ENCODE results near the gene LRFN4. TPM values are rescaled to one million over a fixed set of nuclear protein-coding genes. Genes with fewer than 3 reads are reported as not detected.

The LRFN4 gene
- total RNA-seq, 1 experiment from 2014 or later = 56.7 TPM

- intact Hi-C loops (cut with micrococcal nuclease; ENCODE audit: unreplicated experiment) = no loop called here
- H3K4me3 ChIP-seq (ENCODE audit: low read depth in 2 of 2, low read length in 2 of 2) = no peak overlapping the region
- no peak overlapping the region for H3K27ac ChIP-seq (ENCODE audit: low read length)
- H3K36me3 ChIP-seq (ENCODE audit: control insufficient read depth, insufficient read depth, low read length) = no peaks in the 10 kb centered on the region
- peaks cover 10% of the 10 kb centered on the region for H3K4me1 ChIP-seq (ENCODE audit: control insufficient read depth, insufficient read depth, low read length)
- DNase-seq (ENCODE audit: low read depth, low spot score) (no peak), ATAC-seq (no peak)
- in situ Hi-C loops (cut with HindIII; ENCODE audit: low pct_unique_long_range_greater_than_20kb, low sequenced_read_pairs) = no loop called here
- H3K9me3 ChIP-seq (ENCODE audit: control insufficient read depth, insufficient read depth, low read depth, low read length) = no peaks in the 10 kb centered on the region
- H3K27me3 ChIP-seq (ENCODE audit: control insufficient read depth, insufficient read depth, low read length) = no peaks in the 10 kb centered on the region
- ChIA-PET POLR2A (no interaction called here), CTCF (interaction anchor here (0.5 to 1.0 kb wide), 2 partner anchors 27 to 28 kb away, joined by 3 to 4 read pairs; no protein-coding TSS in a partner anchor)
- BruUV-seq (replicated peaks) = no TSS peak
- TF ChIP-seq REST (IDR thresholded peaks at IDR 0.05; ENCODE audit: insufficient read depth in 1 of 2, low read depth in 2 of 2, low read length in 1 of 2) (no peak), POLR2AphosphoS5 (IDR thresholded peaks at IDR 0.05; ENCODE audit: low read depth, low read length) (no peak), TCF7L2 (IDR thresholded peaks at IDR 0.05; ENCODE audit: low read depth, low read length) (no peak), CTCF (IDR thresholded peaks at IDR 0.05) (no peak), SIN3A (IDR thresholded peaks at IDR 0.05; ENCODE audit: borderline replicate concordance, insufficient read depth, low read depth, low read length) (no peak)
Measured at GRCh38 chr11:66909181-66909580, 52.3 kb downstream of the LRFN4 start.

- no peaks in the 10 kb centered on the region for H3K36me3 ChIP-seq (ENCODE audit: control insufficient read depth, insufficient read depth, low read length)
- no peak overlapping the region for H3K27ac ChIP-seq (ENCODE audit: low read length)
- DNase-seq (ENCODE audit: low read depth, low spot score) (no peak), ATAC-seq (no peak)
- ChIA-PET POLR2A (no interaction called here), CTCF (no interaction called here)
- peaks cover 2% of the 10 kb centered on the region for H3K4me1 ChIP-seq (ENCODE audit: control insufficient read depth, insufficient read depth, low read length)
- intact Hi-C loops (cut with micrococcal nuclease; ENCODE audit: unreplicated experiment) = no loop called here
- no peak overlapping the region for H3K4me3 ChIP-seq (ENCODE audit: low read depth in 2 of 2, low read length in 2 of 2)
- TF ChIP-seq POLR2AphosphoS5 (IDR thresholded peaks at IDR 0.05; ENCODE audit: low read depth, low read length) (no peak), REST (IDR thresholded peaks at IDR 0.05; ENCODE audit: insufficient read depth in 1 of 2, low read depth in 2 of 2, low read length in 1 of 2) (no peak), CTCF (IDR thresholded peaks at IDR 0.05) (no peak), SIN3A (IDR thresholded peaks at IDR 0.05; ENCODE audit: borderline replicate concordance, insufficient read depth, low read depth, low read length) (no peak), TCF7L2 (IDR thresholded peaks at IDR 0.05; ENCODE audit: low read depth, low read length) (no peak)
- in situ Hi-C loops (cut with HindIII; ENCODE audit: low pct_unique_long_range_greater_than_20kb, low sequenced_read_pairs) = no loop called here
- H3K9me3 ChIP-seq (ENCODE audit: control insufficient read depth, insufficient read depth, low read depth, low read length) = no peaks in the 10 kb centered on the region
- no peaks in the 10 kb centered on the region for H3K27me3 ChIP-seq (ENCODE audit: control insufficient read depth, insufficient read depth, low read length)
- BruUV-seq (replicated peaks) = no TSS peak
Measured at GRCh38 chr11:66910016-66910415, 53.2 kb downstream of the LRFN4 start.

Other genes with a start within 250 kb of the LRFN4 start
- gene RBM14, start 240.4 kb upstream of the LRFN4 start, total RNA-seq (2021; ENCODE audit: unreplicated experiment) = 93.9 TPM
- gene RBM4, start 218.4 kb upstream of the LRFN4 start, total RNA-seq (2021; ENCODE audit: unreplicated experiment) = 195 TPM
- 33.6 TPM for gene RBM4B, start 179.2 kb upstream of the LRFN4 start, total RNA-seq (2021; ENCODE audit: unreplicated experiment)
- 7.3 TPM for gene SPTBN2, start 127.8 kb upstream of the LRFN4 start, total RNA-seq (2021; ENCODE audit: unreplicated experiment)
- 43.7 TPM for gene RCE1, start 13.6 kb upstream of the LRFN4 start, total RNA-seq (2021; ENCODE audit: unreplicated experiment)
- gene PC, start 101.3 kb downstream of the LRFN4 start, total RNA-seq (2021; ENCODE audit: unreplicated experiment) = 12.8 TPM
- gene C11orf86, start 118.2 kb downstream of the LRFN4 start, total RNA-seq (2021; ENCODE audit: unreplicated experiment) = 0.28 TPM
- 0.62 TPM for gene SYT12, start 166.1 kb downstream of the LRFN4 start, total RNA-seq (2021; ENCODE audit: unreplicated experiment)
- gene RHOD, start 199.8 kb downstream of the LRFN4 start, total RNA-seq (2021; ENCODE audit: unreplicated experiment) = 33.5 TPM